Keratinocyte (primary cell): ENCODE results near the gene PRKRA. TPM values are rescaled to one million over a fixed set of nuclear protein-coding genes. Genes with fewer than 3 reads are reported as not detected.
A peak's percentile ranks its signal among the peaks of the same experiment; 100 is the strongest.

Source experiments
- DNase-seq: peaks from one replicate; pipeline ENCODE4 v3.0.0-alpha.2; 2011; ENCODE audit warnings: low read depth, missing footprints, low spot score
- FAIRE-seq: peaks from 2 replicates; lab custom pipeline; 2011; peaks lifted over from hg19 to GRCh38; lab: Jason Lieb, UNC
- H2AFZ ChIP-seq: 2 replicates; pipeline ENCODE4 v1.6.0; 2012; ENCODE audit warnings: low read length, control low read depth, inconsistent platforms; ENCODE audit not compliant: control insufficient read depth
- H3K27ac ChIP-seq: 2 replicates; pipeline ENCODE4 v1.5.1; 2011; ENCODE audit warnings: low read length; ENCODE audit not compliant: control insufficient read depth, insufficient read depth
- H3K27me3 ChIP-seq: 3 replicates; pipeline ENCODE4 v1.6.0; 2011; ENCODE audit warnings: low read length; ENCODE audit not compliant: control insufficient read depth, insufficient read depth; ENCODE audit errors: extremely low read depth
- H3K36me3 ChIP-seq, 2 experiments: 2 replicates in 1 of 2; 3 replicates in 1 of 2; pipeline ENCODE4 v1.5.1; 2011; ENCODE audit warnings: low read length in 2 of 2, mild to moderate bottlenecking in 1 of 2; ENCODE audit not compliant: control insufficient read depth in 2 of 2, insufficient read depth in 2 of 2; ENCODE audit errors: extremely low read depth in 1 of 2
- H3K4me1 ChIP-seq: 3 replicates; pipeline ENCODE4 v1.5.1; 2011; ENCODE audit warnings: low read length; ENCODE audit not compliant: control insufficient read depth, insufficient read depth; ENCODE audit errors: extremely low read depth
- H3K4me2 ChIP-seq: 3 replicates; pipeline ENCODE4 v1.6.0; 2011; ENCODE audit warnings: low read depth, low read length; ENCODE audit not compliant: control insufficient read depth, insufficient read depth; ENCODE audit errors: extremely low read depth
- H3K4me3 ChIP-seq, 3 experiments: fragments of 200-600 bp in 1 of 3; sonication (generic) in 1 of 3; 2 replicates in 2 of 3; 3 replicates in 1 of 3; pipeline ENCODE4 v1.5.1; 2011 to 2016; ENCODE audit warnings: low read length in 3 of 3, mild to moderate bottlenecking in 3 of 3, control low read depth in 2 of 3, inconsistent platforms in 1 of 3, low read depth in 1 of 3, mixed read lengths in 1 of 3, mixed run types in 1 of 3, moderate library complexity in 1 of 3; ENCODE audit not compliant: control insufficient read depth in 2 of 3, insufficient read depth in 2 of 3; ENCODE audit errors: extremely low read depth in 1 of 3
- H3K79me2 ChIP-seq: 2 replicates; pipeline ENCODE4 v1.6.0; 2012; ENCODE audit warnings: low read length; ENCODE audit not compliant: control insufficient read depth, insufficient read depth
- H3K9ac ChIP-seq: 3 replicates; pipeline ENCODE4 v1.6.0; 2011; ENCODE audit warnings: low read length; ENCODE audit not compliant: control insufficient read depth, insufficient read depth; ENCODE audit errors: extremely low read depth
- H3K9me1 ChIP-seq: 3 replicates; pipeline ENCODE4 v1.6.0; 2011; ENCODE audit warnings: low read length; ENCODE audit not compliant: control insufficient read depth, insufficient read depth; ENCODE audit errors: extremely low read depth
- H3K9me3 ChIP-seq: 2 replicates; pipeline ENCODE4 v1.5.1; 2012; ENCODE audit warnings: low read depth, low read length; ENCODE audit not compliant: control insufficient read depth
- H4K20me1 ChIP-seq: 3 replicates; pipeline ENCODE4 v1.6.0; 2011; ENCODE audit warnings: low read length; ENCODE audit not compliant: control insufficient read depth, insufficient read depth; ENCODE audit errors: extremely low read depth
- EZH2 ChIP-seq: IDR thresholded peaks from one replicate; pipeline ENCODE4 v1.6.1; 2012; ENCODE audit warnings: inconsistent platforms, mild to moderate bottlenecking, low read length, moderate library complexity
- dilution Hi-C: fragments of 300-500 bp; cut with MboI; formaldehyde crosslinking; loops from one replicate; pipeline ENCODE4 v1.7.0; 2020; ENCODE audit warnings: low sequenced_read_pairs; ENCODE audit not compliant: extremely low pct_ligation_motif_present
- polyA plus RNA-seq, 5 experiments: library from polyadenylated mRNA; depleted of rRNA in 3 of 5; stranded (reverse) in 3 of 5; stranded (forward) in 1 of 5; unstranded in 1 of 5; fragments of >200 nt; gene quantifications; 1 replicate in 1 of 5; 2 replicates in 3 of 5; 3 replicates in 1 of 5; pipeline versions ENCODE4 v1.2.1 to v1.2.3, GENCODE V29; 2011 to 2012; ENCODE audit warnings: missing spikeins in 2 of 5, low read depth in 1 of 5, low replicate concordance in 1 of 5
- TF ChIP-seq, protein P1 (sequence below), 3 experiments: IDR thresholded peaks in 1 of 3; conservative IDR thresholded peaks in 1 of 3; optimal IDR thresholded peaks in 1 of 3; 2 replicates in 2 of 3; 3 replicates in 1 of 3; pipeline versions ENCODE3 to v1.5.1; 2011; ENCODE audit warnings: low read length in 3 of 3, mild to moderate bottlenecking in 3 of 3, moderate library complexity in 2 of 3, control low read depth in 1 of 3, inconsistent platforms in 1 of 3; ENCODE audit not compliant: insufficient read depth in 2 of 3; ENCODE audit errors: extremely low read depth in 1 of 3

The PRKRA gene
- polyA plus RNA-seq, 1 donor (not counting 4 experiments of a cell fraction or from before 2014, with no cell fraction given) = 38.4 TPM

GRCh38 chr2:178420463-178420999, 30.4 kb downstream of the PRKRA start:
- peaks cover 12% of the 10 kb centered on the region for H3K79me2 ChIP-seq
- H2AFZ ChIP-seq = no peak overlapping the region
- no peak overlapping the region for H3K4me2 ChIP-seq
- H3K27ac ChIP-seq = no peak overlapping the region
- no peaks in the 10 kb centered on the region for H3K9me1 ChIP-seq
- FAIRE-seq (no peak), DNase-seq (no peak)
- TF ChIP-seq, protein P1, sequence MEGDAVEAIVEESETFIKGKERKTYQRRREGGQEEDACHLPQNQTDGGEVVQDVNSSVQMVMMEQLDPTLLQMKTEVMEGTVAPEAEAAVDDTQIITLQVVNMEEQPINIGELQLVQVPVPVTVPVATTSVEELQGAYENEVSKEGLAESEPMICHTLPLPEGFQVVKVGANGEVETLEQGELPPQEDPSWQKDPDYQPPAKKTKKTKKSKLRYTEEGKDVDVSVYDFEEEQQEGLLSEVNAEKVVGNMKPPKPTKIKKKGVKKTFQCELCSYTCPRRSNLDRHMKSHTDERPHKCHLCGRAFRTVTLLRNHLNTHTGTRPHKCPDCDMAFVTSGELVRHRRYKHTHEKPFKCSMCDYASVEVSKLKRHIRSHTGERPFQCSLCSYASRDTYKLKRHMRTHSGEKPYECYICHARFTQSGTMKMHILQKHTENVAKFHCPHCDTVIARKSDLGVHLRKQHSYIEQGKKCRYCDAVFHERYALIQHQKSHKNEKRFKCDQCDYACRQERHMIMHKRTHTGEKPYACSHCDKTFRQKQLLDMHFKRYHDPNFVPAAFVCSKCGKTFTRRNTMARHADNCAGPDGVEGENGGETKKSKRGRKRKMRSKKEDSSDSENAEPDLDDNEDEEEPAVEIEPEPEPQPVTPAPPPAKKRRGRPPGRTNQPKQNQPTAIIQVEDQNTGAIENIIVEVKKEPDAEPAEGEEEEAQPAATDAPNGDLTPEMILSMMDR (optimal IDR thresholded peaks at IDR 0.05 in 1 of 3, IDR thresholded peaks at IDR 0.05 in 1 of 3, conservative IDR thresholded peaks at IDR 0.05 in 1 of 3; ENCODE audit: extremely low read depth in 1 of 3, insufficient read depth in 2 of 3, low read length in 3 of 3) = no peak
- no peak for TF ChIP-seq EZH2
- dilution Hi-C loops = no loop called here
- H4K20me1 ChIP-seq = no peaks in the 10 kb centered on the region
- H3K9ac ChIP-seq = no peak overlapping the region
- peaks cover 35% of the 10 kb centered on the region for H3K4me1 ChIP-seq
- peaks cover 0 to 6% of the 10 kb centered on the region in 2 experiments for H3K36me3 ChIP-seq
- no peaks in the 10 kb centered on the region for H3K9me3 ChIP-seq
- H3K27me3 ChIP-seq = no peaks in the 10 kb centered on the region
- no peak overlapping the region for H3K4me3 ChIP-seq

DNA sequence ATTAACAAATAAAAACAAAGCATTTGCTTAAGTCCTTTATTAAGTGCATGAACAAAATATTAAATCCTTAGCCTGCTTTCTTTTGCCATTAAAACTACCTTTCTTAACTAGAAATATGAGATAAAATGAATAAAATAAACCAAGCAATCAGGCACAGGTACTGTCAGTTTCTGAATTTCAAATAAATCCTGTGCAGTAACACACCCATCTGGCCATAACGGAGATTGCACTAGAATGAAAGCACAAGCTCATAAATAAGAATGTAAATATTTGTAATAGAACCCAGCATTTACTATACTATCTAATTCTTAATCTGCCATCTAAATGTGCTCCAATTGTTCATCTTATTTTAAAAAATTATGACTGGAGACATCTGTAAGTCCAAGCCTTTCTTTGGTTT, 31.9 kb downstream of the PRKRA start:
- Histone ChIP-seq H2AFZ (no peak overlapping the region), H3K27ac (peak overlapping the region; percentile 62), H3K9me3 (no peaks in the 10 kb centered on the region), H3K9ac (no peak overlapping the region), H3K27me3 (no peaks in the 10 kb centered on the region), H3K9me1 (no peaks in the 10 kb centered on the region), H3K79me2 (peaks cover 9% of the 10 kb centered on the region), H3K4me1 (peaks cover 41% of the 10 kb centered on the region), H3K36me3 (peaks cover 0 to 6% of the 10 kb centered on the region in 2 experiments), H3K4me2 (no peak overlapping the region), H3K4me3 (no peak overlapping the region), H4K20me1 (no peaks in the 10 kb centered on the region)
- no peak for TF ChIP-seq EZH2
- TF ChIP-seq, protein P1 (optimal IDR thresholded peaks at IDR 0.05 in 1 of 3, IDR thresholded peaks at IDR 0.05 in 1 of 3, conservative IDR thresholded peaks at IDR 0.05 in 1 of 3; ENCODE audit: extremely low read depth in 1 of 3, insufficient read depth in 2 of 3, low read length in 3 of 3) = peak in 1 of 3 experiments; percentile 19
- dilution Hi-C loops = no loop called here
- FAIRE-seq = no peak
- DNase-seq = no peak
